ENCODE data around the gene TPGS1.
"Not testable (repeated sequence)": the region's sequence is repeated elsewhere in the genome, so short reads cannot be mapped to it uniquely, and the experiment has no call there.

Gene TPGS1

GRCh38 chr19:478976-479375, 28.3 kb upstream of the TPGS1 start:
- DNase-seq (ENCODE audit: insufficient read length, low spot score) (no peak), FAIRE-seq (no peak)
- no peak for TF ChIP-seq CTCF (IDR thresholded peaks at IDR 0.05; ENCODE audit: insufficient read depth, missing control alignments)

GRCh38 chr19:480016-480855, 27.1 kb upstream of the TPGS1 start:
- FAIRE-seq (no peak), DNase-seq (ENCODE audit: insufficient read length, low spot score) (no peak)
- peak; percentile 67 for TF ChIP-seq CTCF (IDR thresholded peaks at IDR 0.05; ENCODE audit: insufficient read depth, missing control alignments)

- FAIRE-seq; DNase-seq (ENCODE audit: insufficient read length, low spot score): not testable (repeated sequence)
These were observed 26.2 kb upstream of the TPGS1 start for GRCh38 chr19:481100-481499.

- DNase-seq (ENCODE audit: insufficient read length, low spot score) (no peak), FAIRE-seq (no peak)
These were observed 24.9 kb upstream of the TPGS1 start for GRCh38 chr19:482186-483041.

GRCh38 chr19:483332-484072, 23.8 kb upstream of the TPGS1 start:
- FAIRE-seq: no peak
- TF ChIP-seq CTCF (IDR thresholded peaks at IDR 0.05; ENCODE audit: insufficient read depth, missing control alignments): no peak
- DNase-seq (ENCODE audit: insufficient read length, low spot score): no peak

More at GRCh38 chr19:482186-483041, 24.9 kb upstream of the TPGS1 start:
- no peak for TF ChIP-seq CTCF (IDR thresholded peaks at IDR 0.05; ENCODE audit: insufficient read depth, missing control alignments)

GRCh38 chr19:484494-484893, 22.8 kb upstream of the TPGS1 start:
- DNase-seq (ENCODE audit: insufficient read length, low spot score) (no peak), FAIRE-seq (no peak)
- no peak for TF ChIP-seq CTCF (IDR thresholded peaks at IDR 0.05; ENCODE audit: insufficient read depth, missing control alignments)

GRCh38 chr19:485077-485476, 22.2 kb upstream of the TPGS1 start:
- no peak for TF ChIP-seq CTCF (IDR thresholded peaks at IDR 0.05; ENCODE audit: insufficient read depth, missing control alignments)
- DNase-seq (ENCODE audit: insufficient read length, low spot score) (no peak), FAIRE-seq (no peak)
